HG03064 (cell line): ENCODE measurements around the gene YLPM1.

Source experiments
- ATAC-seq: cut with Tn5 transposase; IDR thresholded peaks from one replicate; pipeline ENCODE4 v1.9.1; 2021; ENCODE audit warnings: low read depth; ENCODE audit not compliant: unreplicated experiment

YLPM1 gene

DNA sequence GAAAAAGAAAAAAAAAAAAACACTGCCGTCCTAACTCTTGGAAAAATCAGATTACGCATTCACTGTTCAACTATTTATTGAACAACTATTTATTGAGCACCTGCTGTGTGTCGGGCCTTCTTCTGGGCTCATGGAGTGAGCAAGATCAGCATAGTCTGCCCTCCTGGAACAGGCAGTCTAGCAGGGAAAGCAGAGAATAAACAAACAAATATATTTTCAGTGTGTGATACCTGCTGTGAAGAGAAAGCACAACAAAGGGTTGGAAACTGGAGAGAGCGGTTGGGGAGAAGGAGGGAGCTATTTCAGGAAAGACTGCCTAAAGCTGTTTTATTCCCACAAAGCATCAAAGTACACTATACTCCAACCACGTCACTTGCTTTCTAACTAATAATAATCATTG is 102.0 kb downstream of the YLPM1 start:
- no peak for ATAC-seq

- no peak for ATAC-seq
These were observed 103.7 kb downstream of the YLPM1 start for GRCh38 chr14:74866708-74867389.

DNA sequence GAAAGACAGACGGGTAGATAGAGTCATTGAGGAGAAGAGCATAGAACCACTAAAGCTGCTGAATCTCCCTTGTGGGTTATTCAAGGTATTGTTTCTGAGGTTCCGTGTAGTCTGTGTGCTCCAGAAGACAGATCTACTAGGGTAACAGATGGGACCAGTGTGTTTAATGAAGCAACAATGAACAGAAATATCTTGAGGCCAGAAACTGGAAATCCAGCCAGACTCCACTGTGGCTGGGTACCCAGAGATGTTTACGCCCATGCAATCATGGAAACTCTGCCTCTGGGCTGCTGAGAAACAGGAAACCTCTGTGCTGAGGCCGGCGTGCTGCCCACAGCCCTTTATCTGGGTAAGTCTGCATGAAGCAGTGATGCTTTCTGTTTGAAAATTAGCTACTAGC is 104.6 kb downstream of the YLPM1 start:
- no peak for ATAC-seq

- ATAC-seq: no peak
These were observed 105.6 kb downstream of the YLPM1 start for GRCh38 chr14:74868739-74869138.

- ATAC-seq: no peak
These were observed 108.7 kb downstream of the YLPM1 start for GRCh38 chr14:74871819-74872218.

DNA sequence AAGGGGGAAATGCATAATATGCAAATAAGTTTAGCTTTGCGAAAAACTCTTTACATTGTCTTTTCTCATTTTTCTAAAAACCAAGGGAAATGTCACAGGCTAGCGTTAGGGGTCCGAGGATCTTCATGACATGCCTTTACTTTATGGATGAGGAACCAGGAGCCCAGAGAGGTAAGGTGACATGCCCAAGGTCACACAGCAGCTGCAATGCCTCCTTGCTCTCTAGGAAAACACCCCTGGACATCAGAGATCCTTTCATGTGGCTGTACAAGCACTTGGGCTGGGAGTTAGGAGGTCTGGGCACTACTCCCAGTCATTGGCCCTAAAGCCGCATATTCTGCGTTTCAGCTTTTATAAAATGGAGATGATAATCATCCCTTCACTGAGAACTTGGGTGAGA is 112.1 kb downstream of the YLPM1 start:
- ATAC-seq: no peak

DNA sequence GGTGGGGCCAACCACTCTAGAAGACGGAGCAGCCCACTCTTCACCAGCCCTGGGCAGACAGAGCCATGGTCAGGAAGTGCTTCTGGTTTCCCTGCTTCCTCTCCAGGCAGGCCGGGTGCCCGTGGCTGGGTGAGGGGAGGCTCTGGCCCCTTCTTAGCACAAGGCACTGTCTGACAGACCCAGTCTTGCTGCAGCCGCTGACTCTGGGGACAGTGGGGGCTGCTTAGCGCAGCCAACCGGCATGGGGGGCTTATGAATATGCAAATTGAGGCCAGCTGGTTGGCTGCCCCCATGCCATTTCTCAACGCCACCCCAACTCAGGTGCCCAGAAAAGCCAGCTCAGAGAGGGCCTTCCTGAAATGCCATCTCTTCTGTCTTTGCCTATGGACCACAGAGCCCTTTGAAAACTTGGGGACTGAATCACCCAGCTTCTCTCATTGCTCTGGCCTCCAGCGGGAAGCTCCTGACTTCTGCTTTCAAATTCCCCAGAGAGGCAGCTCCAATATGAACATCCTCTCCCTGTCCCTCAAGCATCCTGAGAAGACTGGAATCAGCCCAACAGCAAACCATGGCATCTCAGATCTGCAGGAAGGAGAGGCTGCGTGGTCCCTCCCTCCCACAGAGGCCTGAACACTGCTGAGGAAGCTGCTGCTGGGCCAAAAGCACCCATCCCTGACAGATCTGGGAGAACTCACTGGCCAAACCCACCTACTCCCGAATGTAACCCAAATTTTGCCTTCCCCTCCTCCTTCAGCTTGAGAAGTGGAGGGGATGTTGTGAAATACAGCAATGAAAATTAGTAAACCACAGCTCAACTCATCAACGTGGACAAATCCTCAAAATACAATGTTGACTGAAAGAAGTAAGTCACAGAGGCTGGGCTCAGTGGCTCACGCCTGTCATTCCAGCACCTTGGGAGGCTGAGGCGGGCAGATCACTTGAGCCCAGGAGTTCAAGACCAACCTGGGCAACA is 113.1 kb downstream of the YLPM1 start, which contains the start of gene PROX2:
PROX2 (minus strand) TSS at position 205 of the 973 bp plus-strand sequence. CDS start 12,311 bp downstream, outside the sequence.
- ATAC-seq: no peak

DNA sequence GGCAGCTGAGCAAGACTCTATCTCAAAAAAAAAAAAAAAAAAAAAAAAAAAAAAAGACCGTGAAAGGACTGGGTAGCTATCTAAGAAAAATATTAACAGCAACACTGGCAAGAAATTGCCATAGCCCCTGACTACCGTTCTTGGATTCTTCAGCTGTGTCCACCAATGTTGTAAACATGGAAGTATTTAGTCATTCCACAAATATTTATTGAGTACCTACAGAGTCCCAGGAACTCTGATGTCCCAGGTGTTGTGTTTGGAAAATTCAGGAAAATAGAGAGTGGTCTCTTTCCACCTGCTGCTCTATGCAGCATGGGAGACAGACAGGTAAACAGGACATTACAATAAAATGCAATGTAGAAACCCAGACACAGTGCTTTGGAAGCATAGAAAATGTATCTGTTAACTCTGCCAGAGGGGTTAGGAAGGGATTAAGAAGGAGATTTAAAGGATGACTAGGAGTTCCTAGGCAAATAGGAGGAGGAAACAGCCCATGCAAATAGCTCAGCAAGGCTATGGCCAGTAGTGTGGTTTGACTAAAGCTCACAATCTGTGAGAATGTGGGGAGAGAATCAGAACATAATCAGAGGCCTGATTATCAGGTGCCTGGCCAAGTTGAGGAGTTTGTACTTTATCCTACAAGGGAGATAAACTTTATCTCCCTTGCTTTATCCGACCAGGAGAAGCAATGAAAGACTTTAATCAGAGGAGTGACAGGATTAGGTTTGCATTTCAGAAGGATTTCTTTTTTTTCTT is 116.5 kb downstream of the YLPM1 start:
- ATAC-seq: no peak

DNA sequence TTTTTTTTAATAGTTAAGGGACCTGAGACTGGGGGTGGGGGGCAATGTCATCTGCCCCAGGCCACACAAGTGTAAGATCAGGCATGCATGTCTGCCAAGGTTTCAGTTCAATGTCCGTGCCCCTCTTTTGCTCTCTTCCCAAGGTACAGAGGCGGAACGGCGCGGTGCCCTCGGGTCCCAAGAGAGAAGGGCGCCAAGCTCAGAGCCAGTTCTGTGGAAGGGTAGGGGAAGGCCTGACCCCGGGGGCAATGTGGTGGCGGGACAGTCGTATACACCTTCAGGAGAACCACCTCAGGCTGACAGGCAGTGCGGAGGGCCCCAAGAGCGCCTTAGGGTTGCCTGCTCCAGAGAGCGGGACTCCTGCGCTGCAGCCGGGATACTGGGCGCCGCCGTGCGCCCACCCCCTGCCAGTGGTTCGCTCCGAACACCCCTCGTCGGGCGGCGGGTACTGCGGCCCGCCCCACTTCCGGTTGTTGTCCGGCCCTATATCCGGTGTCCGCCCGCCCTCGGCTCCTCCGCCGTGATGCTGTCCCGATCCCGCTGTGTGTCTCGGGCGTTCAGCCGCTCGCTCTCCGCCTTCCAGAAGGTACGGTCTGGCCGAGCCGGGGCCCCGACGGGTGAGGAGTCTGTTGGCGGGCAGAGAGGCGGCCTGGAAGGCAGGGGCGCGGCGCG is 118.5 kb downstream of the YLPM1 start, which contains the start of gene DLST:
DLST (plus strand) TSS at position 486 of the 672 bp plus-strand sequence; CDS start at position 524, 38 bp downstream.
- ATAC-seq: peak; percentile 86

GRCh38 chr14:74882103-74882920 is 119.2 kb downstream of the YLPM1 start:
- peak; percentile 37 for ATAC-seq
